Activated CD4-positive, alpha-beta memory T cell treated with anti-CD3 and anti-CD28 coated beads for 36 hours (primary cell): ENCODE results near the gene TRDMT1. TPM values are rescaled to one million over a fixed set of nuclear protein-coding genes. Genes with fewer than 3 reads are reported as not detected.
A peak's percentile ranks its signal among the peaks of the same experiment; 100 is the strongest.

Experiments
- CTCF ChIA-PET: fragments of 350-600 bp; sonication (Branson Sonifier 250); formaldehyde crosslinking; loops from one replicate; lab custom pipeline; 2021; ENCODE audit warnings: antibody characterized with exemption, inconsistent platforms; lab: Charles Lee
- POLR2A ChIA-PET: fragments of 350-600 bp; sonication (Branson Sonifier 250); formaldehyde crosslinking; loops from one replicate; lab custom pipeline; 2021; ENCODE audit warnings: antibody characterized with exemption; lab: Charles Lee
- DNase-seq: peaks from one replicate; pipeline ENCODE4 v3.0.0-alpha.2; 2020
- H3K27ac Mint-ChIP-seq: one replicate; pipeline ENCODE4 v1.8.0; 2021; ENCODE audit warnings: mixed read lengths
- H3K27me3 Mint-ChIP-seq: one replicate; pipeline ENCODE4 v1.8.0; 2021; ENCODE audit warnings: mixed read lengths
- H3K36me3 Mint-ChIP-seq: one replicate; pipeline ENCODE4 v1.8.0; 2021; ENCODE audit warnings: mixed read lengths
- H3K4me1 Mint-ChIP-seq: one replicate; pipeline ENCODE4 v1.8.0; 2021; ENCODE audit warnings: low read depth, mixed read lengths
- H3K4me3 Mint-ChIP-seq: one replicate; pipeline ENCODE4 v1.8.0; 2021; ENCODE audit warnings: mild to moderate bottlenecking, mixed read lengths
- H3K9me3 Mint-ChIP-seq: one replicate; pipeline ENCODE4 v1.8.0; 2021; ENCODE audit warnings: mixed read lengths
- intact Hi-C: fragments of 100-400 bp; cut with micrococcal nuclease; formaldehyde crosslinking; loops from one replicate; pipeline ENCODE4 v1.15.1; 2023
- total RNA-seq, 2 experiments: library from RNA; stranded (reverse); gene quantifications; one replicate each; pipeline ENCODE4 v1.2.3, GENCODE V29; 2021

TRDMT1 gene
- total RNA-seq, 2 experiments from 2014 or later = 5.0 to 5.8 TPM

- no peaks in the 10 kb centered on the region for H3K27me3 Mint-ChIP-seq
- peak overlapping the region; percentile 13 for H3K4me3 Mint-ChIP-seq
- no peak for DNase-seq
- intact Hi-C loops = loop anchor here (5.0 kb wide), 1 partner anchor 333 kb away; no protein-coding TSS in a partner anchor
- H3K27ac Mint-ChIP-seq = peak overlapping the region; percentile 28
- H3K4me1 Mint-ChIP-seq = peaks cover 6% of the 10 kb centered on the region
- no peaks in the 10 kb centered on the region for H3K9me3 Mint-ChIP-seq
- ChIA-PET POLR2A (interaction anchor here (0.6 kb wide), 1 partner anchor 1362 kb away, joined by 3 read pairs; no protein-coding TSS in a partner anchor), CTCF (no interaction called here)
- peaks cover 1% of the 10 kb centered on the region for H3K36me3 Mint-ChIP-seq
Observed at GRCh38 chr10:17175551-17175950, 25.9 kb downstream of the TRDMT1 start.

DNA sequence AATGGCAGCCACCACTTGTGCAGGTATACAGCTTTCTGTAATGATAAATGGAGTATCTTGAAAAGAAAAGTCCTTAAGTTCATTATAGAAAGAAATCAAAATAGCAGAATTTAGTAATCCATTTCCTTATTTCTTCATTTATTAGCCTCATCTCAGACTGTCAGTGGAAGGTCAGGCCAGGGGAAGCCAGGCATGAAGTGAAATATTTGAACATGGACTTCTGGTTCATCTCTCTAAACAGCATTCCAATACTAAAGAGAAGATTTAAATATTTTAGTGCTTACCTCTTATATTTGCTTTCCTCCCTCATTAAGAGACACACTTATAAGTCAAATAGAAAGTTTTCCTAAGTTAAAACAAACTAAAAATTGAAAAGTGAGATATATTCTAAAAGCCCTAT is 26.8 kb downstream of the TRDMT1 start:
- H3K4me3 Mint-ChIP-seq = no peak overlapping the region
- H3K4me1 Mint-ChIP-seq = peaks cover 6% of the 10 kb centered on the region
- no peak overlapping the region for H3K27ac Mint-ChIP-seq
- POLR2A ChIA-PET = no interaction called here
- H3K27me3 Mint-ChIP-seq = no peaks in the 10 kb centered on the region
- DNase-seq = no peak
- CTCF ChIA-PET = no interaction called here
- peaks cover 1% of the 10 kb centered on the region for H3K36me3 Mint-ChIP-seq
- H3K9me3 Mint-ChIP-seq = no peaks in the 10 kb centered on the region
- intact Hi-C loops = loop anchor here (5.0 kb wide), 1 partner anchor 332 kb away; no protein-coding TSS in a partner anchor

DNA sequence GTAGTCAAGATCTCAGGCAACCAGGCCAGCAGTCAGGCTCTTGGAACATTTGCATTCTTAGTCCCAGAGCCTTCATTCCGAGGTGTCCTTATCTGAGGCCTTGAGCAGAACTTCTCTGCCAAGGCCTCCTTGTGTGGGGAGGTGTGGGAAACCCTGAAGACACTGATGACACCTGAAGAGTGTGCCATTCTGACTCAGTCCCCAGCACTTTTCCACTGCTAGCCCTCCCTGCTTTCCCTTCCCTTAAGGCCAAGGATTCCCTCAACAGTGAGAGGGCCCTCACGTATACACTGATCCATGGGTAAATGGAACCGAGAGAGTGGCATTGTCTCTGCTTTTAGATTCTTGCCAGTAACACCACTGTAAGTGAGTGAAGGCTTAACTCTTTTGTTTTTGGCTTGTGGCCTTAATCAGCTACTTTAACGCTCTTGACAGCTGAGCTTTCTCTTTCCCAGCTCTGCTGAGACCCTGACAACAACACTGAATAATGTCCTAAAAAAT is 30.3 kb downstream of the TRDMT1 start:
- no peak for DNase-seq
- Mint-ChIP-seq H3K9me3 (no peaks in the 10 kb centered on the region), H3K27ac (no peak overlapping the region), H3K36me3 (peaks cover 1% of the 10 kb centered on the region), H3K4me3 (no peak overlapping the region), H3K27me3 (no peaks in the 10 kb centered on the region), H3K4me1 (peaks cover 6% of the 10 kb centered on the region)
- intact Hi-C loops = no loop called here
- CTCF ChIA-PET = no interaction called here
- POLR2A ChIA-PET = no interaction called here

GRCh38 chr10:17169803-17170202 is 31.7 kb downstream of the TRDMT1 start:
- intact Hi-C loops = no loop called here
- H3K9me3 Mint-ChIP-seq = peaks cover under 1% of the 10 kb centered on the region
- H3K27ac Mint-ChIP-seq = no peak overlapping the region
- DNase-seq = no peak
- no peaks in the 10 kb centered on the region for H3K27me3 Mint-ChIP-seq
- no peaks in the 10 kb centered on the region for H3K4me1 Mint-ChIP-seq
- ChIA-PET POLR2A (no interaction called here), CTCF (no interaction called here)
- no peak overlapping the region for H3K4me3 Mint-ChIP-seq
- peaks cover 2% of the 10 kb centered on the region for H3K36me3 Mint-ChIP-seq

DNA sequence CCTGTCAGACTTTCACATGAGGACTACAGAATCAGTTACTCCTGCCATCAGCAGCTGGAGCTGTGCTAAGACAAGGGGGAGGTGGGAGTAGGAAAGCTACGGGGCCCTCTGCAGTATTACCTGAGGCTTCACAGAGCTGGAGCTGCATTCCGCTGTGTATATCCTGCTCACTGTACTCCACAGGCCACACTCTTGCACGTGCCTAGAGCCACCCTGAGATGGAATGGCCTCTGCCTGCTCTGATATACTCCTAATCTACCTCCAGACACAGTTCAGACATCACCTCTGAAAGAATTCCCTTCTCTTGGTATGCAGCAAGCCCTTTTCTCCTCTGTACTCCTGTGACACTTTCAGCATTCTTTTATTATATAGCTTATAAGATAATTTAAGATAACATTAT is 34.8 kb downstream of the TRDMT1 start:
- H3K27me3 Mint-ChIP-seq = no peaks in the 10 kb centered on the region
- no peak for DNase-seq
- H3K4me1 Mint-ChIP-seq = no peaks in the 10 kb centered on the region
- POLR2A ChIA-PET = no interaction called here
- H3K27ac Mint-ChIP-seq = no peak overlapping the region
- H3K36me3 Mint-ChIP-seq = peaks cover 8% of the 10 kb centered on the region
- H3K9me3 Mint-ChIP-seq = peaks cover 5% of the 10 kb centered on the region
- CTCF ChIA-PET = interaction anchor here (0.5 kb wide), 1 partner anchor 65 kb away, joined by 3 read pairs; no protein-coding TSS in a partner anchor
- no peak overlapping the region for H3K4me3 Mint-ChIP-seq
- intact Hi-C loops = no loop called here

- Mint-ChIP-seq H3K9me3 (peaks cover 5% of the 10 kb centered on the region), H3K4me1 (no peaks in the 10 kb centered on the region), H3K4me3 (no peak overlapping the region), H3K36me3 (peaks cover 8% of the 10 kb centered on the region), H3K27ac (no peak overlapping the region), H3K27me3 (no peaks in the 10 kb centered on the region)
- ChIA-PET POLR2A (no interaction called here), CTCF (no interaction called here)
- no peak for DNase-seq
- intact Hi-C loops = no loop called here
Observed at GRCh38 chr10:17162828-17163227, 38.6 kb downstream of the TRDMT1 start.

DNA sequence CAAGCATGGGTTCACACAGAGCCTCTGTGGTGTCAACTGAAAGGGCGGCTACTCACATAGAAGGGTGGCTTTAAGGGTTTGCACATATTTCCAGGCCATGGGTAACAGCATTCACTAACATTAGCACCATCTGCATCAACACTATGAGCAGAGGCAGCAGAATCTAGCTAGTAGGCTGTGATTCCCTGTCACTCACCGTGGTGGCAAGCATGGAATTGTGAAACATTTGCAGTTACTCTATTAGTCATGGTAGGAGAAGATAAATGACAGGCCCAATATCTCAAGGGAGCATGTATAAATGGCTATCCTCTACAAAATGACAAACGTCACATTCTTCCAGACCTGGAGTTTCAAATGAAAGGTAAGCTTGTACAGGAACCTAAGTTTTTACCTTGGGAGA is 39.7 kb downstream of the TRDMT1 start:
- POLR2A ChIA-PET = no interaction called here
- H3K9me3 Mint-ChIP-seq = peaks cover 5% of the 10 kb centered on the region
- H3K4me3 Mint-ChIP-seq = no peak overlapping the region
- H3K27ac Mint-ChIP-seq = no peak overlapping the region
- no peaks in the 10 kb centered on the region for H3K4me1 Mint-ChIP-seq
- DNase-seq = no peak
- intact Hi-C loops = no loop called here
- peaks cover 8% of the 10 kb centered on the region for H3K36me3 Mint-ChIP-seq
- CTCF ChIA-PET = no interaction called here
- no peaks in the 10 kb centered on the region for H3K27me3 Mint-ChIP-seq

DNA sequence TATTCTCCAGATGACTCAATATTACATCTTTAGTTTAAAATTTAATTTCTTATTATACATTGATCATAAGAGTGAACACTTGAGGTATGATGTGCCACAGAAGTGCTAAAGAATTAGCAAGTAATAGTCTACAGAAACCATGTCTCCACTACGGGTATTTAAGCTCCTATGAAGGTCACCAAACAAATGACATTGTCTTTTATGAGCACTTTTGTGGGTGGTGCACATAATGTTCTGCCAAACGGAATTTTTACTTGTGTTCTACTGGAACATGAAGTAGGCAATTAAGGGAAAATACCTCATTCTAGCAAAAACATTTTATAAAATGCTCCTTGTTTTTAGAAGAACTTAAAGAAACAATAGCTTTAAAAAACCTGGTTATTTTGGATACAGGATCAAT is 44.4 kb downstream of the TRDMT1 start:
- no peaks in the 10 kb centered on the region for H3K9me3 Mint-ChIP-seq
- peaks cover 2% of the 10 kb centered on the region for H3K36me3 Mint-ChIP-seq
- CTCF ChIA-PET = no interaction called here
- no peak for DNase-seq
- no peak overlapping the region for H3K27ac Mint-ChIP-seq
- H3K4me1 Mint-ChIP-seq = no peaks in the 10 kb centered on the region
- no peaks in the 10 kb centered on the region for H3K27me3 Mint-ChIP-seq
- H3K4me3 Mint-ChIP-seq = no peak overlapping the region
- POLR2A ChIA-PET = no interaction called here
- intact Hi-C loops = no loop called here

DNA sequence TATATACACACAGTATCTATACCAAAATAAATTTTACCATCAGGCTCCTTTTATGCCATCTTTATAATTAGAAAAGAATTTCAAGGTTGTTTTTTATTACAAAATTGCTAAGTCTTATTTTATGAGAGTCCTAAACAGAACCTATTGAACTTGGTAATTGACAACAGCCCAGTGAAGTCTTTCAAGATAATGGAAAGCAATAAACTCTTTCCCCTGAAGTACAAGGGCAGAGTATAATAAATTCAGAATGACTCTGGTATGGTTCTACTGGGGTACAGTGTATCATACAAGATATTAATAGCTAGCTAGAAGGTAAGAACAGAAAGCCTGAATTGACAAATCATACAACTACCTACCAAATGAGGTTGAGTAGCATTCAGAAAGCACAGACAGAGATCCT is 45.6 kb downstream of the TRDMT1 start:
- POLR2A ChIA-PET = no interaction called here
- H3K36me3 Mint-ChIP-seq = peaks cover 2% of the 10 kb centered on the region
- H3K4me3 Mint-ChIP-seq = no peak overlapping the region
- no peaks in the 10 kb centered on the region for H3K27me3 Mint-ChIP-seq
- H3K27ac Mint-ChIP-seq = no peak overlapping the region
- no peak for DNase-seq
- no peaks in the 10 kb centered on the region for H3K9me3 Mint-ChIP-seq
- intact Hi-C loops = no loop called here
- CTCF ChIA-PET = no interaction called here
- no peaks in the 10 kb centered on the region for H3K4me1 Mint-ChIP-seq

DNA sequence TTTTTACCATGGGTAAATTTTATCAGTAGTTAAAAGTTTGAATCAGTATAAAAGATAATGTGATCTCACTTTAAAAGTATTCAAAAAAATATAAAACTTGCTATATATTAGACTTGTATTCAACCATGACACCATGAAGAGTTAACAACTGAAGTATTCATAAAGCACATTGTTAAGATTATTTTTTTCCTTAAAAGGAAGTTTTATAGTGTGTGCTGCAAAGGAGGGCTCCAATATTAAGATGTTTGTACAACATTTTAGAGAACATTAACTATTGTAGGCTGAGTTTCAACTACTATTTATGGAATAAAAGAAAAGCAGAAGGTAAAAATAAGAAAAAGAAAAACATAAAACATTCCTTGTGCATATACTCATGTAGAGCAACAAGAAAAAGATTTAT is 47.4 kb downstream of the TRDMT1 start:
- DNase-seq = no peak
- CTCF ChIA-PET = interaction anchor here (1.0 kb wide), 1 partner anchor 10 kb away, joined by 3 read pairs; no protein-coding TSS in a partner anchor

GRCh38 chr10:17153321-17153720 is 48.2 kb downstream of the TRDMT1 start:
- H3K9me3 Mint-ChIP-seq = no peaks in the 10 kb centered on the region
- peaks cover 2% of the 10 kb centered on the region for H3K36me3 Mint-ChIP-seq
- no peaks in the 10 kb centered on the region for H3K4me1 Mint-ChIP-seq
- H3K4me3 Mint-ChIP-seq = no peak overlapping the region
- ChIA-PET CTCF (interaction anchor here (1.0 kb wide), 1 partner anchor 10 kb away, joined by 3 read pairs; no protein-coding TSS in a partner anchor), POLR2A (no interaction called here)
- DNase-seq = no peak
- H3K27ac Mint-ChIP-seq = no peak overlapping the region
- H3K27me3 Mint-ChIP-seq = no peaks in the 10 kb centered on the region
- intact Hi-C loops = no loop called here

More for the DNA sequence above, 47.4 kb downstream of the TRDMT1 start:
- Mint-ChIP-seq H3K36me3 (peaks cover 2% of the 10 kb centered on the region), H3K27ac (no peak overlapping the region), H3K4me3 (no peak overlapping the region), H3K4me1 (no peaks in the 10 kb centered on the region), H3K27me3 (no peaks in the 10 kb centered on the region), H3K9me3 (no peaks in the 10 kb centered on the region)
- intact Hi-C loops = no loop called here
- POLR2A ChIA-PET = no interaction called here

DNA sequence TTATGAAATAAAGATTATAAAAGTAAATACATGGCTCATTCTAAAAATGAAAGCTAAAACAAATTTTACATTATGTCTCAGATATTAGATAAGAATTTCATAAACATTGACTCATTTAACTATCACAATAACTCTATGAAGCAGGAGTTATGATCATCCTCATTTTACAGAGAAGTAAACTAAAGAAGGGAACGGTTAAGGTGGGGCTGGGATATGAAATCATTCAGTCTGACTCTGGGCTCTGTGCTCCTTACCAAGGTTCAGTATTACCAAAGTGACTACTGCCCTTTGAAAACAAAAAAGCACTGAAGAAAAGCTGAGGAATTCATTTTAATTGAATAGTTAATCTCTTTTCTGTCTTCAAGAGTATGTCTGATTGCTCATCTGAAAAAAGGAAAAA is 49.8 kb downstream of the TRDMT1 start:
- Mint-ChIP-seq H3K27ac (no peak overlapping the region), H3K4me1 (no peaks in the 10 kb centered on the region), H3K27me3 (no peaks in the 10 kb centered on the region), H3K9me3 (no peaks in the 10 kb centered on the region), H3K4me3 (no peak overlapping the region), H3K36me3 (peaks cover 7% of the 10 kb centered on the region)
- no peak for DNase-seq
- ChIA-PET CTCF (no interaction called here), POLR2A (no interaction called here)
- intact Hi-C loops = no loop called here

DNA sequence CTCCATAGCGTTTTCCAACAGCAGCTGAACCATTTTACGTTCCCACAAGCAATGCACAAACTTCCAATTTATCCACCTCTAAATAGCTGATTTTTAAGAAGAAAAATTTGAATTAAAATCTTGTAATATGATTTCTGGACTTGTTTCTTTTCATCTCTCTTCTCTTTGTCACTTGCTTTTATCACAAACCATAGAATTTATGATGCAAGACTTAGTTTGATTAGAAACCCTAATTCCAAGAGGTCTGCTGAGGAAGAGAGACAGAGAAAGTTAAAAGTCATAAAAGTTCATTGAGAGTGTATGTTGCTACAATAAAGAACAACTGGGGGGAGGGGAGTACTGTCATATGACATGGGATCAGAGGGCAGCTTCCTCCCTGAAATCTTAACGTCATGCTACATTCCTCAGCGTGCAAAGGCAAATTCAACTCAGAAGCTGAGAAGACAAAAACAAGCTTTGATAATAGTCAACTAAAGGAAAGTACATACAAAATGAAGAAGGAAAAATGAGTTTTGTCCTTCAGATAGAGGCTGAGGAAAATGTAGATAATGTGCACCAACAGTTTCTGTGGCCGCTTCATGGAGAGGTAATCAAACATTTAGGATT is 53.5 kb downstream of the TRDMT1 start:
- POLR2A ChIA-PET = no interaction called here
- Mint-ChIP-seq H3K4me1 (peaks cover 13% of the 10 kb centered on the region), H3K4me3 (no peak overlapping the region), H3K27me3 (no peaks in the 10 kb centered on the region), H3K9me3 (no peaks in the 10 kb centered on the region), H3K36me3 (peaks cover 6% of the 10 kb centered on the region), H3K27ac (no peak overlapping the region)
- intact Hi-C loops = no loop called here
- CTCF ChIA-PET = no interaction called here
- no peak for DNase-seq
